IPS-15b (cell line): ENCODE measurements around the gene LMLN.
"Not testable (repeated sequence)": the region's sequence is repeated elsewhere in the genome, so short reads cannot be mapped to it uniquely, and the experiment has no call there.

Experiments used
- H3K27me3 ChIP-seq: one replicate; pipeline ENCODE4 v1.6.1; 2013; ENCODE audit warnings: low read length; ENCODE audit not compliant: control insufficient read depth, insufficient read depth
- H3K36me3 ChIP-seq: one replicate; pipeline ENCODE4 v1.6.1; 2013; ENCODE audit warnings: low read length; ENCODE audit not compliant: control insufficient read depth, insufficient read depth
- H3K4me1 ChIP-seq: one replicate; pipeline ENCODE4 v1.6.1; 2013; ENCODE audit warnings: mild to moderate bottlenecking, low read length; ENCODE audit not compliant: control insufficient read depth, insufficient read depth
- H3K4me3 ChIP-seq: one replicate; pipeline ENCODE4 v1.5.1; 2013; ENCODE audit warnings: low read depth, low read length
- H3K9ac ChIP-seq: one replicate; pipeline ENCODE4 v1.6.1; 2013; ENCODE audit warnings: low read depth, mild to moderate bottlenecking, low read length
- H3K9me3 ChIP-seq: one replicate; pipeline ENCODE4 v1.6.1; 2013; ENCODE audit warnings: mild to moderate bottlenecking, low read length; ENCODE audit not compliant: control insufficient read depth, insufficient read depth

Gene LMLN

DNA sequence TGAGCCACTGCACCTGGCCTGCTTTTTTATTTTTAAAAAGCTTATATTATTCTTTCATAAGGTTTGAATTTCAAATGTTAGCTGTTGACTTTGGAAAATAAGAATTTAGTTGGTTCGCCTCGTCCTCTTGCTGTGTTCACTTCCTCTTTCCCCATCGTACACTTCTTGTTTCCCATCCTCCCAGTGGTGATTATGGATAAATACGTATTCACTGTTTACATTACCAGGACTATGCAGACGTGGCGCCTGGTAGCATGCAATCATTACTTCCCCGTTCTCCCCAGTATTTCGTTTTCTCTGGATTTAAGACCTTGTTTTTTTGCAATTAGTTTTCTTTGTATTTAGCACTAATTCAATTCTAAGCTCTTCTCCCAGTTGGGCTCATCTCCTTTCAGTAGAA lies 70.1 kb downstream of the LMLN start:
- no peak overlapping the region for H3K9ac ChIP-seq
- H3K36me3 ChIP-seq: no peaks in the 10 kb centered on the region
- H3K4me1 ChIP-seq: no peaks in the 10 kb centered on the region
- H3K27me3 ChIP-seq: no peaks in the 10 kb centered on the region
- no peak overlapping the region for H3K4me3 ChIP-seq
- H3K9me3 ChIP-seq: no peaks in the 10 kb centered on the region

DNA sequence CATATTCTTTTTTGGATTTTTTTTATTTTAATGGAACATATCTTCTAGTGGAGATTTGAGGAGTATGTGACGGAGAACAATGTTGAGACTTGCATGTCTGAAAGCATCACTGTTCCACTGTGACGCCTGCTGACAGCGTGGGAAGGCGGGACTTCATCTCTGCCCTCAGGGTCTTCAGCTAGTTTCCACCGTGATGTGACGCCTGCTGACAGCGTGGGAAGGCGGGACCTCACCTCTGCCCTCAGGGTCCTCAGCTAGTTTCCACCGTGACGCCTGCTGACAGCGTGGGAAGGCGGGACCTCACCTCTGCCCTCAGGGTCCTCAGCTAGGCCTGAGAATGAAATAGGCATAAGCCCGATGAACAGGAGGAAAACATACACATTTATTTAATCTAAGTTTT lies 70.7 kb downstream of the LMLN start:
- no peaks in the 10 kb centered on the region for H3K27me3 ChIP-seq
- no peaks in the 10 kb centered on the region for H3K4me1 ChIP-seq
- no peaks in the 10 kb centered on the region for H3K9me3 ChIP-seq
- H3K4me3 ChIP-seq: no peak overlapping the region
- H3K9ac ChIP-seq: no peak overlapping the region
- H3K36me3 ChIP-seq: no peaks in the 10 kb centered on the region

- Histone ChIP-seq H3K4me3 (no peak overlapping the region), H3K9me3 (no peaks in the 10 kb centered on the region), H3K9ac (no peak overlapping the region), H3K36me3 (no peaks in the 10 kb centered on the region), H3K4me1 (no peaks in the 10 kb centered on the region), H3K27me3 (no peaks in the 10 kb centered on the region)
These were observed 72.3 kb downstream of the LMLN start for GRCh38 chr3:198032039-198032936.

DNA sequence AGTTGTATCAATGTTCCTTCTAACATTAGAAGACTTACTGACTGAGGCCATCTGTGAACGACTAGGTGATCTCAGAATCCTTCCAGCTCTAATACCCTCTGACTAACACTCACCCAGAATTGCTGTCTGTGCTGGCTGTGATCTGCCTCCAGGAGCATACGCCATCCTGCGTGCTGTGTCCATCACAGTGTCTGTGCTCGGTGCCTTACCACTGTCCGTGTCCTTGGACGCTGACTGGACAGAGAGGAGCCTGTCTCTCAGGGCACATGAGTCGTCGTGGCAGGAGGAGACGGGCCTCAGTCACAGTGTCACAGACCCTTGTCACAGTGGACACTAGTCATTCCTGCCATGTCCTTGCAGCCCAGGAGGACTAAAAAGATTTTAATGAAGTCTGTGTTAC lies 83.1 kb downstream of the LMLN start:
- H3K36me3 ChIP-seq: no peaks in the 10 kb centered on the region
- H3K27me3 ChIP-seq: no peaks in the 10 kb centered on the region
- no peak overlapping the region for H3K9ac ChIP-seq
- H3K4me1 ChIP-seq: no peaks in the 10 kb centered on the region
- no peaks in the 10 kb centered on the region for H3K9me3 ChIP-seq
- no peak overlapping the region for H3K4me3 ChIP-seq

DNA sequence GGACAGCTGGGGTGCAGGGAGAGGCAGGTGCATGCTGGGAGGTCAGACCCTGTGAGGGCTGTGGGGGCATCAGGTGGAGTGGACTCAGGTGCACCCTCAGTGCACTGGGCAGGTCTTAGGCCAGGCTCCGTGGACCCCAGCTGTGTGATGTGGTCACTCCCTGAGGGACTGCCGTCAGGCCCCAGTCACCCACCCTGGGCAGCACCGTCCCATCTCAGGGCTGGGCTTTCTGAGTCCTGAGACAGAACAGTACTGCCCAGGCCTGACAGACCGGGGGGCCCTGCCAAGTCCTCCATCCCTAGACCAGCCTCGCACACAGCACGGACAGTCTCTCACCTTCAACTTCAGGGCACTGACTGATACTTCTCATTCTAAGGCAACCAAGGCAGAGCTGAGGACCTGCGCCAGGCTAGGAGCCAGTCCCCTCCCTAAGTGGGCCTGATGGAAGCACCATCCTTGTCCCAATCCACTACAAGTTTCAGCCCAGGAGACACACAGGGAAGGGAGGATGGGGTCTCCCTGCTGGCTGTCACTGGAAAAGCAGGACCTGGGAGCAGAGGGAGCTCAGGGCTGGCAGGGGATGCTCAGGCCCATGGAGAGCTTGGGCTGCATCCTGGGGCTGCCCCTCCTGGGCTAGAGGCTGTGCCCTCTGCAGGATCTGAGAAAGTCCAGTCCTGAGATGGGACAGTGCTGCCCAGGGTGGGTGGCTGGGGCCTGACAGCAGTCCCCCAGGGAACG lies 86.3 kb downstream of the LMLN start:
- no peak overlapping the region for H3K4me3 ChIP-seq
- H3K9me3 ChIP-seq: no peaks in the 10 kb centered on the region
- H3K4me1 ChIP-seq: no peaks in the 10 kb centered on the region
- H3K27me3 ChIP-seq: no peaks in the 10 kb centered on the region
- no peaks in the 10 kb centered on the region for H3K36me3 ChIP-seq
- H3K9ac ChIP-seq: no peak overlapping the region

- Histone ChIP-seq H3K4me3 (no peak overlapping the region), H3K9me3 (peaks cover 3% of the 10 kb centered on the region), H3K9ac (no peak overlapping the region), H3K27me3 (no peaks in the 10 kb centered on the region), H3K4me1 (no peaks in the 10 kb centered on the region), H3K36me3 (no peaks in the 10 kb centered on the region)
These were observed 88.4 kb downstream of the LMLN start for GRCh38 chr3:198048445-198048844.

GRCh38 chr3:198051836-198052235 lies 91.8 kb downstream of the LMLN start:
- no peaks in the 10 kb centered on the region for H3K4me1 ChIP-seq
- H3K36me3 ChIP-seq: no peaks in the 10 kb centered on the region
- no peak overlapping the region for H3K9ac ChIP-seq
- no peak overlapping the region for H3K4me3 ChIP-seq
- H3K9me3 ChIP-seq: peaks cover 3% of the 10 kb centered on the region
- no peaks in the 10 kb centered on the region for H3K27me3 ChIP-seq

GRCh38 chr3:198053462-198053861 lies 93.4 kb downstream of the LMLN start:
- H3K9me3 ChIP-seq, H3K4me1 ChIP-seq, H3K4me3 ChIP-seq: not testable (repeated sequence)

GRCh38 chr3:198061119-198062067 lies 101.4 kb downstream of the LMLN start:
- Histone ChIP-seq H3K4me3 (no peak overlapping the region), H3K27me3 (peaks cover 2% of the 10 kb centered on the region)

More at GRCh38 chr3:198053462-198053861, 93.4 kb downstream of the LMLN start:
- not testable (repeated sequence) for H3K27me3 ChIP-seq, H3K36me3 ChIP-seq, H3K9ac ChIP-seq

GRCh38 chr3:198062068-198062465 lies 102.0 kb downstream of the LMLN start:
- Histone ChIP-seq H3K27me3 (peaks cover 2% of the 10 kb centered on the region), H3K4me1 (no peaks in the 10 kb centered on the region), H3K4me3 (no peak overlapping the region), H3K36me3 (no peaks in the 10 kb centered on the region), H3K9ac (no peak overlapping the region), H3K9me3 (no peaks in the 10 kb centered on the region)

More at GRCh38 chr3:198061119-198062067, 101.4 kb downstream of the LMLN start:
- H3K9ac ChIP-seq: no peak overlapping the region
- H3K9me3 ChIP-seq: no peaks in the 10 kb centered on the region
- H3K4me1 ChIP-seq: no peaks in the 10 kb centered on the region
- H3K36me3 ChIP-seq: no peaks in the 10 kb centered on the region

DNA sequence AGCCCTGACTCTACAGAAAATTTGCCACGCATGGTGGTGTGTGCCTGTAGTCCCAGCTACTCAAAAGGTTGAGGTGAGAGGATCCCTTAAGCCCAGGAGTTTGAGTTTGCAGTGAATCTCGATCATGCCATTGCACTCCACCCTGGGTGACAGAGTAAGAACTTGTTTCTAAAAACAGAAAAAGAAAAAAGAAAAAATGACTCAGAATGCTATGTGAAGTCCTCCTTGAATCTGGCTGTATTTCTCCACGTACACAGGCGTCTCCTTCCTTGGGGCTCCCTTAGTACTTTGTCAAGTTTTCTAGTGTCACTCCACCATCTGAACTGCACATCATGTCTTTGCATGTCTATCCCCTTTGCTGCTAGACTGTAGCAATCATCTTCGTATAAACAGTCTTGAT lies 104.4 kb downstream of the LMLN start:
- peaks cover 2% of the 10 kb centered on the region for H3K27me3 ChIP-seq
- H3K36me3 ChIP-seq: no peaks in the 10 kb centered on the region
- H3K4me3 ChIP-seq: no peak overlapping the region
- no peak overlapping the region for H3K9ac ChIP-seq
- no peaks in the 10 kb centered on the region for H3K4me1 ChIP-seq
- H3K9me3 ChIP-seq: no peaks in the 10 kb centered on the region
